GM10847 (cell line): ENCODE results near the gene KRTAP4-8.
"Not testable (repeated sequence)": the region's sequence is repeated elsewhere in the genome, so short reads cannot be mapped to it uniquely, and the experiment has no call there.

Experiments used
- POLR2A ChIP-seq: IDR thresholded peaks from 2 replicates; pipeline ENCODE4 v1.6.1; 2011; ENCODE audit not compliant: insufficient read length; ENCODE audit errors: extremely low read depth

KRTAP4-8 gene

GRCh38 chr17:41111151-41111885 lies 13.4 kb upstream of the KRTAP4-8 start:
- no peak for TF ChIP-seq POLR2A

- TF ChIP-seq POLR2A: no peak
These were observed 10.1 kb upstream of the KRTAP4-8 start for GRCh38 chr17:41107941-41108450.

GRCh38 chr17:41105347-41105746 lies 7.4 kb upstream of the KRTAP4-8 start, which contains the start of gene KRTAP4-9:
KRTAP4-9 (plus strand) TSS chr17:41105389; CDS start chr17:41105389, 0 bp downstream.
- not testable (repeated sequence) for TF ChIP-seq POLR2A

GRCh38 chr17:41103896-41104295 lies 6.0 kb upstream of the KRTAP4-8 start:
- TF ChIP-seq POLR2A: no peak

GRCh38 chr17:41101586-41102259 lies 3.8 kb upstream of the KRTAP4-8 start, which contains the start of gene KRTAP4-16:
KRTAP4-16 (minus strand) TSS chr17:41102209; CDS start chr17:41102209, 0 bp downstream.
- no peak for TF ChIP-seq POLR2A

- TF ChIP-seq POLR2A: no peak
These were observed 539 bp upstream of the KRTAP4-8 start for GRCh38 chr17:41098481-41098880.

- no peak for TF ChIP-seq POLR2A
These were observed 1.9 kb downstream of the KRTAP4-8 start for GRCh38 chr17:41096055-41096454.

- TF ChIP-seq POLR2A: not testable (repeated sequence)
These were observed 13.7 kb downstream of the KRTAP4-8 start, which contains the start of gene KRTAP4-7 for GRCh38 chr17:41084100-41084856. KRTAP4-7 (plus strand) TSS chr17:41084150; CDS start chr17:41084207, 57 bp downstream.

- TF ChIP-seq POLR2A: no peak
These were observed 15.3 kb downstream of the KRTAP4-8 start for GRCh38 chr17:41082626-41083025.

- no peak for TF ChIP-seq POLR2A
These were observed 21.2 kb downstream of the KRTAP4-8 start for GRCh38 chr17:41076788-41077187.

- TF ChIP-seq POLR2A: no peak
These were observed 24.3 kb downstream of the KRTAP4-8 start for GRCh38 chr17:41073676-41074075.

- no peak for TF ChIP-seq POLR2A
These were observed 26.2 kb downstream of the KRTAP4-8 start for GRCh38 chr17:41071606-41072360.

GRCh38 chr17:41069031-41069430 lies 28.9 kb downstream of the KRTAP4-8 start:
- TF ChIP-seq POLR2A: no peak

GRCh38 chr17:41067281-41067680 lies 30.7 kb downstream of the KRTAP4-8 start:
- no peak for TF ChIP-seq POLR2A
